CD14-positive monocyte (primary cell): ENCODE data around the gene MITF. TPM values are rescaled to one million over a fixed set of nuclear protein-coding genes. Genes with fewer than 3 reads are reported as not detected.

Experiments used
- DNase-seq, 3 donors: peaks; one replicate each; pipeline ENCODE4 v3.0.0-alpha.2; 2011 to 2022
- H2AFZ ChIP-seq: 2 replicates; pipeline ENCODE4 v1.6.0; 2012; ENCODE audit warnings: mild to moderate bottlenecking, low read depth, low read length, inconsistent platforms; ENCODE audit not compliant: insufficient read depth, poor library complexity, severe bottlenecking
- H3K27ac ChIP-seq, 2 donors: 1 replicate in 1 of 2; 2 replicates in 1 of 2; pipeline ENCODE4 v1.5.1; 2012 to 2013; ENCODE audit warnings: low read length in 2 of 2, control low read depth in 1 of 2, inconsistent platforms in 1 of 2, low read depth in 1 of 2, mild to moderate bottlenecking in 1 of 2
- H3K27me3 ChIP-seq, 2 donors: one replicate each; pipeline versions ENCODE4 v1.6.0 to v1.6.1; 2011 to 2013; ENCODE audit warnings: low read length in 2 of 2; ENCODE audit not compliant: control insufficient read depth in 2 of 2, insufficient read depth in 2 of 2
- H3K36me3 ChIP-seq, 2 donors: replicated peaks in 1 of 2; 1 replicate in 1 of 2; 2 replicates in 1 of 2; pipeline versions ENCODE4 v1.5.1 to v1.6.1; 2012 to 2013; ENCODE audit warnings: low read length in 2 of 2, control low read depth in 1 of 2, inconsistent platforms in 1 of 2, mild to moderate bottlenecking in 1 of 2; ENCODE audit not compliant: insufficient read depth in 2 of 2, control insufficient read depth in 1 of 2
- H3K4me1 ChIP-seq, 2 donors: 1 replicate in 1 of 2; 2 replicates in 1 of 2; pipeline versions ENCODE4 v1.5.1 to v1.6.1; 2012 to 2013; ENCODE audit warnings: low read length in 2 of 2, control low read depth in 1 of 2, inconsistent platforms in 1 of 2, mild to moderate bottlenecking in 1 of 2, moderate library complexity in 1 of 2; ENCODE audit not compliant: insufficient read depth in 2 of 2, control insufficient read depth in 1 of 2
- H3K4me2 ChIP-seq: replicated peaks from 2 replicates; pipeline ENCODE3; 2012; ENCODE audit warnings: low read length, moderate library complexity, mild to moderate bottlenecking; ENCODE audit not compliant: poor library complexity, severe bottlenecking; ENCODE audit errors: extremely low read depth
- H3K4me3 ChIP-seq, 3 experiments: fragments of 200-600 bp in 1 of 3; sonication (generic) in 1 of 3; replicated peaks in 1 of 3; 1 replicate in 2 of 3; 2 replicates in 1 of 3; pipeline ENCODE4 v1.5.1; 2011 to 2013; ENCODE audit warnings: low read length in 3 of 3, mild to moderate bottlenecking in 3 of 3, control low read depth in 2 of 3, low read depth in 2 of 3, inconsistent platforms in 1 of 3, moderate library complexity in 1 of 3
- H3K79me2 ChIP-seq: 2 replicates; pipeline ENCODE4 v1.6.0; 2012; ENCODE audit warnings: mild to moderate bottlenecking, control low read depth, inconsistent platforms, low read length, moderate library complexity; ENCODE audit not compliant: insufficient read depth
- H3K9ac ChIP-seq: 2 replicates; pipeline ENCODE4 v1.6.0; 2017; ENCODE audit warnings: low read length, mild to moderate bottlenecking; ENCODE audit not compliant: insufficient read depth, poor library complexity, severe bottlenecking
- H3K9me3 ChIP-seq, 2 donors: replicated peaks in 1 of 2; 1 replicate in 1 of 2; 2 replicates in 1 of 2; pipeline versions ENCODE4 v1.5.1 to v1.6.1; 2012 to 2013; ENCODE audit warnings: low read length in 2 of 2, control low read depth in 1 of 2; ENCODE audit not compliant: control insufficient read depth in 1 of 2, insufficient read depth in 1 of 2
- H4K20me1 ChIP-seq: 2 replicates; pipeline ENCODE4 v1.6.0; 2012; ENCODE audit warnings: mild to moderate bottlenecking, low read length, control low read depth, moderate library complexity; ENCODE audit not compliant: insufficient read depth
- H3K27ac Mint-ChIP-seq, 7 donors: one replicate each; pipeline ENCODE4 v1.8.0; 2020; ENCODE audit warnings: mild to moderate bottlenecking in 7 of 7, mixed read lengths in 7 of 7, moderate library complexity in 6 of 7, inconsistent platforms in 2 of 7
- H3K27me3 Mint-ChIP-seq, 3 donors: one replicate each; pipeline ENCODE4 v1.8.0; 2021 to 2022; ENCODE audit warnings: low read depth in 3 of 3, mild to moderate bottlenecking in 3 of 3, mixed read lengths in 3 of 3, moderate library complexity in 3 of 3, inconsistent platforms in 1 of 3
- H3K36me3 Mint-ChIP-seq, 2 donors: one replicate each; pipeline ENCODE4 v1.8.0; 2020; ENCODE audit warnings: mixed read lengths in 2 of 2, inconsistent platforms in 1 of 2, mild to moderate bottlenecking in 1 of 2
- H3K4me1 Mint-ChIP-seq: one replicate; pipeline ENCODE4 v1.8.0; 2020; ENCODE audit warnings: mild to moderate bottlenecking, mixed read lengths
- H3K4me3 Mint-ChIP-seq, 2 donors: one replicate each; pipeline ENCODE4 v1.8.0; 2020; ENCODE audit warnings: mild to moderate bottlenecking in 2 of 2, mixed read lengths in 2 of 2, moderate library complexity in 1 of 2
- H3K9me3 Mint-ChIP-seq, 7 donors: one replicate each; pipeline ENCODE4 v1.8.0; 2020 to 2022; ENCODE audit warnings: mixed read lengths in 7 of 7, mild to moderate bottlenecking in 6 of 7, moderate library complexity in 6 of 7, inconsistent platforms in 2 of 7
- WGBS: methylation state at CpG from one replicate; pipeline ENCODE4 v1.1.5; 2013; ENCODE audit warnings: missing lambda C conversion rate; ENCODE audit not compliant: insufficient coverage; 5-methylcytosine and 5-hydroxymethylcytosine counted together
- intact Hi-C, 2 donors: fragments of 100-400 bp; cut with micrococcal nuclease; formaldehyde crosslinking; loops; one replicate each; pipeline versions ENCODE4 v1.15.0 to v1.15.1; 2023
- polyA plus RNA-seq, 3 donors: library from polyadenylated mRNA; depleted of rRNA in 1 of 3; unstranded in 2 of 3; stranded (reverse) in 1 of 3; fragments of 300-500 nt in 2 of 3; fragments of >200 nt in 1 of 3; fragmentation: Illumina TruSeq in 2 of 3; gene quantifications; 1 replicate in 2 of 3; 2 replicates in 1 of 3; pipeline ENCODE4 v1.2.3, GENCODE V29; 2012 to 2021
- TF ChIP-seq, protein P1 (sequence below): fragments of 200-600 bp; IDR thresholded peaks from one replicate; pipeline ENCODE4 v1.8.0; 2022; ENCODE audit warnings: antibody characterized with exemption, mild to moderate bottlenecking

The MITF gene
- polyA plus RNA-seq, 3 donors: 7.0 to 15.1 (median 12.1) TPM

DNA sequence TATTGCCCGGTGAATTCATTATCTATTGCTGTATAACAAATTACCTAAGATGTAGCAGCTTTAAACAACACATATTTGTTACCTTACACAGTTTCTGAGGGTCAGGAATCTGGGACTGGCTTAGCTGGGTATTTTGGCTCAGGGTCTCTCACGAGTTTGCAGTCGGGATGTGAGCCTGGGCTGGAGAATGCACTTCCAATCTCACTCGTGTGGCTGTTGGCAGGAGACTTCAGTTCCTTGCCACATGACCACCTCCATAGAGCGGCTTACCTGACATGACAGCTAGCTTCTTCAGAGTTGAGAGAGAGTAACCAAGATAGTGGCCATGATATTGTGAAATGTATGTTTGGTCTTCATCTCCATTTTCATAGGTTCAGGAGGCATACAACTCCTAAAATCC, 18.4 kb upstream of the MITF start:
- Histone ChIP-seq H2AFZ (no peak overlapping the region), H3K27me3 (no peaks in the 10 kb centered on the region), H3K4me2 (no peak overlapping the region), H3K36me3 (no peaks in the 10 kb centered on the region), H3K4me3 (no peak overlapping the region), H3K9ac (no peak overlapping the region), H3K4me1 (peaks cover 0 to under 1% of the 10 kb centered on the region in 2 donors), H3K9me3 (no peaks in the 10 kb centered on the region), H3K27ac (no peak overlapping the region), H3K79me2 (no peaks in the 10 kb centered on the region), H4K20me1 (no peaks in the 10 kb centered on the region)
- Mint-ChIP-seq H3K36me3 (no peaks in the 10 kb centered on the region), H3K4me3 (no peak overlapping the region), H3K9me3 (no peaks in the 10 kb centered on the region), H3K27ac (no peak overlapping the region), H3K4me1 (peaks cover 14% of the 10 kb centered on the region), H3K27me3 (peaks cover 0 to 3% (median 3%) of the 10 kb centered on the region in 3 donors)
- intact Hi-C loops: no loop called here
- no CpG with 5 or more reads among the region's 5 CpGs for WGBS
- no peak for DNase-seq
- TF ChIP-seq, protein P1, sequence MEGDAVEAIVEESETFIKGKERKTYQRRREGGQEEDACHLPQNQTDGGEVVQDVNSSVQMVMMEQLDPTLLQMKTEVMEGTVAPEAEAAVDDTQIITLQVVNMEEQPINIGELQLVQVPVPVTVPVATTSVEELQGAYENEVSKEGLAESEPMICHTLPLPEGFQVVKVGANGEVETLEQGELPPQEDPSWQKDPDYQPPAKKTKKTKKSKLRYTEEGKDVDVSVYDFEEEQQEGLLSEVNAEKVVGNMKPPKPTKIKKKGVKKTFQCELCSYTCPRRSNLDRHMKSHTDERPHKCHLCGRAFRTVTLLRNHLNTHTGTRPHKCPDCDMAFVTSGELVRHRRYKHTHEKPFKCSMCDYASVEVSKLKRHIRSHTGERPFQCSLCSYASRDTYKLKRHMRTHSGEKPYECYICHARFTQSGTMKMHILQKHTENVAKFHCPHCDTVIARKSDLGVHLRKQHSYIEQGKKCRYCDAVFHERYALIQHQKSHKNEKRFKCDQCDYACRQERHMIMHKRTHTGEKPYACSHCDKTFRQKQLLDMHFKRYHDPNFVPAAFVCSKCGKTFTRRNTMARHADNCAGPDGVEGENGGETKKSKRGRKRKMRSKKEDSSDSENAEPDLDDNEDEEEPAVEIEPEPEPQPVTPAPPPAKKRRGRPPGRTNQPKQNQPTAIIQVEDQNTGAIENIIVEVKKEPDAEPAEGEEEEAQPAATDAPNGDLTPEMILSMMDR: no peak

DNA sequence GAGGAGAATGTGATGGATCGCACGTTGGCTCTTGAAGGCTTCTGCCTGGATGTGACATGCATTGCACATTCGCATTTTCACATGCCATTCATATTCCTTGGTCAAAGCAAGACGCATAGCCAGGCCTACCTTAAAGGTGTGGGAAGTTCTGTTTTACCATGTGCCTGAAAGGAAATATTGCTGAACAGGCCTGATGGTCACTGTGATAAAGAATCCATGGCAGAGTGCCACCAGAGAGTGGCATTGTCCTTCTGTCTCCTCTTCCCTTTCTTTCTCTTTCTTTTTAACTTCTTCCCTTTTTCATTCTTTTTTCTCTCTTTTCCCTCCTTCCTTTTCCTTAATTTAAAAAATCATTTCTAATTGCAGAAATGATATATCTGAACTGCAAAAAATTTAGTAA, 15.9 kb upstream of the MITF start:
- H3K4me3 Mint-ChIP-seq: no peak overlapping the region
- H3K9me3 ChIP-seq: no peaks in the 10 kb centered on the region
- H3K9ac ChIP-seq: no peak overlapping the region
- no peaks in the 10 kb centered on the region for H3K36me3 ChIP-seq
- peaks cover 0 to 3% (median 2%) of the 10 kb centered on the region in 3 donors for H3K27me3 Mint-ChIP-seq
- no peaks in the 10 kb centered on the region for H3K9me3 Mint-ChIP-seq
- H3K4me1 Mint-ChIP-seq: peaks cover 8% of the 10 kb centered on the region
- H3K4me1 ChIP-seq: no peaks in the 10 kb centered on the region
- no peak for DNase-seq
- TF ChIP-seq, protein P1: no peak
- H3K79me2 ChIP-seq: no peaks in the 10 kb centered on the region
- no CpG with 5 or more reads among the region's 4 CpGs for WGBS
- H4K20me1 ChIP-seq: no peaks in the 10 kb centered on the region
- H3K27ac ChIP-seq: no peak overlapping the region
- intact Hi-C loops: no loop called here
- no peak overlapping the region for H3K4me2 ChIP-seq
- H2AFZ ChIP-seq: no peak overlapping the region
- H3K4me3 ChIP-seq: no peak overlapping the region
- H3K27ac Mint-ChIP-seq: no peak overlapping the region
- no peaks in the 10 kb centered on the region for H3K36me3 Mint-ChIP-seq
- no peaks in the 10 kb centered on the region for H3K27me3 ChIP-seq
